ENCODE data around the gene AAGAB. TPM values are rescaled to one million over a fixed set of nuclear protein-coding genes. Genes with fewer than 3 reads are reported as not detected.
A peak's percentile ranks its signal among the peaks of the same experiment; 100 is the strongest.

Gene AAGAB, protein sequence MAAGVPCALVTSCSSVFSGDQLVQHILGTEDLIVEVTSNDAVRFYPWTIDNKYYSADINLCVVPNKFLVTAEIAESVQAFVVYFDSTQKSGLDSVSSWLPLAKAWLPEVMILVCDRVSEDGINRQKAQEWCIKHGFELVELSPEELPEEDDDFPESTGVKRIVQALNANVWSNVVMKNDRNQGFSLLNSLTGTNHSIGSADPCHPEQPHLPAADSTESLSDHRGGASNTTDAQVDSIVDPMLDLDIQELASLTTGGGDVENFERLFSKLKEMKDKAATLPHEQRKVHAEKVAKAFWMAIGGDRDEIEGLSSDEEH
- 40.1 and 41.9 TPM in 2 replicates for total RNA-seq (2021)
- long read RNA-seq, transcript AAGAB-201 (10 exons, 2,841 nt): major isoform, 288 of 359 reads
- long read RNA-seq, transcript AAGAB-207 (10 exons, 2,251 nt): minor isoform, 19 of 359 reads
- long read RNA-seq, partial matches to known transcripts: 13 of 359 reads
- long read RNA-seq, other reads (novel, unspliced or antisense): 38 of 359 reads

DNA sequence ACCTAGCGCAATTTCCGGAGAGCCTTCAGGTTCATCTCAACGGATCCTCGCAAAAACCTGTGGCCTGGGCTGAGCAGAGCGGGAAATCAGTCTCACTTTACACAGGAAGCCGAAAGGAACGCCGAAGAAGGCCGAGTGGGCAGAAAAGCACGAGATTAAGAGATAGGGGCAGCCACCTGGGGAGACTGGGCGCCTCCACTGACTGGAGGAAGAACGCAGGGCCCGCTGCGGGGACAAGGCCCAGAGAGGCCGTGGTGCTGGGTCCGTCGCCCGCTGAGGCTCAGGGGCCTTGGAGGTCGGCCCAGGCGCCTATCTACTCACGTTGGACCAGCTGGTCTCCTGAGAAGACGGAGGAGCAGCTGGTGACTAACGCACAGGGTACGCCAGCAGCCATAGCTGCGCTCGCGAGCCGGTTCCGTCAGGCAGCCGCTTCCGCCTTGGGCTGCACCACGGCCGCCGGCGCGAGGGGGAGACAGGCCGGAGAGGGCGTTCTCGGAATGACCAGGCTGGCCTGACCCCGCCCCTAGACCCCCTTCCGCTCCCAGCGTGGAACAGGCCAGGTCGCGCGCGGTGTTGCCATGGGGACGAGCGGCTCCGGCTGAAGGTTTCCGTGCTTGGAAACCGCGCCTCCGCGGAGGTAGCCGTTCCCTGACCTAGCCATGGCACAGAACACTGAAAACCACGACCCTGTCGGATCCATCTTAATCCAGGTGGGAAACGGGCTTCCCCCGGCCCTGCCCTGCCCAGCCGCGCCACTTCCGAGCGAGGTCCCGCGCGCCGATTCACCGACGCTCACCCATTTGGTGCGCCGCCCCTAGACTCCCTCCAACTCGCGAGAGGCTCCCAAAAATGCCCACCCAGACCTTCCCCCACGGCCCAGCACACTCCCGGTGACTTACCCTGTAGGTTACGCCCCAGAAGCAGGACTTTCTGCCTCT is at the start of gene AAGAB, which contains the start of gene IQCH:
AAGAB (minus strand) TSS at position 424 of the 938 bp plus-strand sequence; CDS start at position 394, 30 bp downstream.
IQCH (plus strand) TSS at position 549 of the 938 bp plus-strand sequence; CDS start at position 660, 111 bp downstream.
- Histone ChIP-seq H3K27ac (ENCODE audit: insufficient read length, low read depth, low read length) (no peak within 1 kb of the TSS), H3K79me1 (ENCODE audit: insufficient read depth, low read depth, low read length, poor library complexity, severe bottlenecking) (peaks cover 2% of the 10 kb centered on the region), H4K8ac (replicated peaks; ENCODE audit: insufficient read length, low read depth, low read length) (no peak within 1 kb of the TSS), H4K91ac (ENCODE audit: insufficient read length, low read depth, low read length) (no peak within 1 kb of the TSS), H3K9me3 (ENCODE audit: control insufficient read depth, low read depth, low read length) (no peaks in the 10 kb centered on the region), H3K4ac (ENCODE audit: low read depth, low read length) (no peak within 1 kb of the TSS), H2BK20ac (ENCODE audit: low read depth, low read length, poor library complexity, severe bottlenecking) (no peak within 1 kb of the TSS), H3K4me1 (ENCODE audit: insufficient read depth, low read length) (no peaks in the 10 kb centered on the region), H3K56ac (ENCODE audit: insufficient read length, low read depth, low read length) (no peak within 1 kb of the TSS), H3K9ac (ENCODE audit: extremely low read depth, insufficient read length, low read length) (peak within 1 kb of the TSS; percentile 28), H3K18ac (ENCODE audit: insufficient read length, low read depth, low read length) (no peak within 1 kb of the TSS), H3K23me2 (ENCODE audit: insufficient read length, low read depth, low read length, poor library complexity, severe bottlenecking) (no peaks in the 10 kb centered on the region), H3K4me2 (ENCODE audit: insufficient read depth, insufficient read length, low read length) (peak within 1 kb of the TSS; percentile 75), H3K14ac (ENCODE audit: insufficient read depth, low read length) (peak within 1 kb of the TSS; percentile 42; the same call in 1 of the 2 replicates), H2BK15ac (ENCODE audit: low read depth, low read length) (no peak within 1 kb of the TSS), H3K79me2 (ENCODE audit: insufficient read depth, low read length) (peaks cover 2% of the 10 kb centered on the region; the same call in 1 of the 2 replicates), H4K20me1 (ENCODE audit: control insufficient read depth, insufficient read depth, insufficient read length) (no peaks in the 10 kb centered on the region), H2BK120ac (ENCODE audit: low read depth, low read length, poor library complexity, severe bottlenecking) (no peak within 1 kb of the TSS), H2BK12ac (ENCODE audit: insufficient read length, low read depth, low read length) (no peak within 1 kb of the TSS), H2AK5ac (ENCODE audit: insufficient read length, low read length) (no peak within 1 kb of the TSS), H3K23ac (ENCODE audit: insufficient read length, low read depth, low read length) (no peak within 1 kb of the TSS), H2AFZ (ENCODE audit: low read length) (no peak within 1 kb of the TSS), H2BK5ac (ENCODE audit: insufficient read length, low read length) (no peak within 1 kb of the TSS), H3T11ph (ENCODE audit: low read length) (no peak within 1 kb of the TSS), H3K27me3 (ENCODE audit: insufficient read depth, low read length) (no peaks in the 10 kb centered on the region), H4K5ac (ENCODE audit: insufficient read length, low read depth, low read length) (no peak within 1 kb of the TSS)
- Mint-ChIP-seq H3K9me3 (no peaks in the 10 kb centered on the region), H3K27me3 (ENCODE audit: low read depth) (peaks cover 23% of the 10 kb centered on the region), H3K4me3 (peak within 1 kb of the TSS; percentile 96 to 99), H3K4me1 (peaks cover 7 to 13% of the 10 kb centered on the region in 2 experiments), H3K36me3 (ENCODE audit: insufficient read depth in 1 of 3, low read depth in 3 of 3) (no peaks in the 10 kb centered on the region; a peak in 1 of 7 replicates), H3K27ac (peak within 1 kb of the TSS; percentile 77 to 97 (median 94); a peak in 5 of 7 replicates)
- TF ChIP-seq, protein P1, sequence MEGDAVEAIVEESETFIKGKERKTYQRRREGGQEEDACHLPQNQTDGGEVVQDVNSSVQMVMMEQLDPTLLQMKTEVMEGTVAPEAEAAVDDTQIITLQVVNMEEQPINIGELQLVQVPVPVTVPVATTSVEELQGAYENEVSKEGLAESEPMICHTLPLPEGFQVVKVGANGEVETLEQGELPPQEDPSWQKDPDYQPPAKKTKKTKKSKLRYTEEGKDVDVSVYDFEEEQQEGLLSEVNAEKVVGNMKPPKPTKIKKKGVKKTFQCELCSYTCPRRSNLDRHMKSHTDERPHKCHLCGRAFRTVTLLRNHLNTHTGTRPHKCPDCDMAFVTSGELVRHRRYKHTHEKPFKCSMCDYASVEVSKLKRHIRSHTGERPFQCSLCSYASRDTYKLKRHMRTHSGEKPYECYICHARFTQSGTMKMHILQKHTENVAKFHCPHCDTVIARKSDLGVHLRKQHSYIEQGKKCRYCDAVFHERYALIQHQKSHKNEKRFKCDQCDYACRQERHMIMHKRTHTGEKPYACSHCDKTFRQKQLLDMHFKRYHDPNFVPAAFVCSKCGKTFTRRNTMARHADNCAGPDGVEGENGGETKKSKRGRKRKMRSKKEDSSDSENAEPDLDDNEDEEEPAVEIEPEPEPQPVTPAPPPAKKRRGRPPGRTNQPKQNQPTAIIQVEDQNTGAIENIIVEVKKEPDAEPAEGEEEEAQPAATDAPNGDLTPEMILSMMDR (conservative IDR thresholded peaks at IDR 0.05): no peak
- DNase-seq: peak; percentile 98
- WGBS (ENCODE audit: extremely low coverage, insufficient read length, low lambda C conversion rate): no CpG with 5 or more reads among the region's 76 CpGs
